ENCODE data around the gene SLC27A1. TPM values are rescaled to one million over a fixed set of nuclear protein-coding genes. Genes with fewer than 3 reads are reported as not detected.

The SLC27A1 gene
- total RNA-seq, 1 experiment from 2014 or later: 8.6 TPM

DNA sequence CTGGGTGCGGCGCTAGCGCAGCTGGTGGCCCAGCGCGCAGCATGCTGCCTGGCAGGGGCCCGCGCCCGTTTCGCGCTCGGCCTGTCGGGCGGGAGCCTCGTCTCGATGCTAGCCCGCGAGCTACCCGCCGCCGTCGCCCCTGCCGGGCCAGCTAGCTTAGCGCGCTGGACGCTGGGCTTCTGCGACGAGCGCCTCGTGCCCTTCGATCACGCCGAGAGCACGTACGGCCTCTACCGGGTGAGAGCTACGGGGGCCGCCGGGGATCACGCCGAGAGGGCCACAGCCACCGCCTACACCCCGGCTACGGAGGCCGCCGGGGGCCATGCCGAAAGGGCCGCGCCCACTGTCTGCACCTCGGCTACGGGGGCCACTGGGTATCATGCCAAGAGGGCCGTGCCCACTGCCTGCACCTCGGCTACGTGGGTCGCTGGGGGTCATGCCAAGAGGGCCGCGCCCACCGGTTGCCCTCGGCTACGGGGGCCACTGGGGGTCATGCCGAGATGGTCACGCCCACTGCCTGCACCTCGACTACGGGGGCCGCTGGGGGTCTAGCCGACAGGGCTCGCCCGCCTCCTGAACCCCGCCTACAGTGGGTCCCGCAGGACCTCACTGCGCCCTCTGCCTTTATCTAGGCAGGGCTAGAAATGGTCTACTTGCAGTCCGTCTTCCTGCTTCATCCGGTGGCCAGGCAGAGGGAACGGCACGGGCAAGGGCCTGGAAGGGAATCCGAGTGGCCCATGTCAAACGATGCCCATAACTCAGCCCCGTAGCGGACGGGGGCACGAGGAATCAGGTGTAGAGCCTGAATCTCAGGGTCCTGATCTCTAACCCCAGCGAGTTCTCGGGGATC lies 41.6 kb downstream of the SLC27A1 start (continued):
- TF ChIP-seq FOXK1 (CRISPR knock-in tag; IDR thresholded peaks at IDR 0.05): 0 out of 2 replicates have a peak, but pooled peaks have one; percentile 79
- peak; percentile 80 for TF ChIP-seq ESRRA (CRISPR knock-in tag; IDR thresholded peaks at IDR 0.05; ENCODE audit: borderline replicate concordance)
- TF ChIP-seq NFATC4 (CRISPR knock-in tag; IDR thresholded peaks at IDR 0.05): no peak
- TF ChIP-seq, protein P1, sequence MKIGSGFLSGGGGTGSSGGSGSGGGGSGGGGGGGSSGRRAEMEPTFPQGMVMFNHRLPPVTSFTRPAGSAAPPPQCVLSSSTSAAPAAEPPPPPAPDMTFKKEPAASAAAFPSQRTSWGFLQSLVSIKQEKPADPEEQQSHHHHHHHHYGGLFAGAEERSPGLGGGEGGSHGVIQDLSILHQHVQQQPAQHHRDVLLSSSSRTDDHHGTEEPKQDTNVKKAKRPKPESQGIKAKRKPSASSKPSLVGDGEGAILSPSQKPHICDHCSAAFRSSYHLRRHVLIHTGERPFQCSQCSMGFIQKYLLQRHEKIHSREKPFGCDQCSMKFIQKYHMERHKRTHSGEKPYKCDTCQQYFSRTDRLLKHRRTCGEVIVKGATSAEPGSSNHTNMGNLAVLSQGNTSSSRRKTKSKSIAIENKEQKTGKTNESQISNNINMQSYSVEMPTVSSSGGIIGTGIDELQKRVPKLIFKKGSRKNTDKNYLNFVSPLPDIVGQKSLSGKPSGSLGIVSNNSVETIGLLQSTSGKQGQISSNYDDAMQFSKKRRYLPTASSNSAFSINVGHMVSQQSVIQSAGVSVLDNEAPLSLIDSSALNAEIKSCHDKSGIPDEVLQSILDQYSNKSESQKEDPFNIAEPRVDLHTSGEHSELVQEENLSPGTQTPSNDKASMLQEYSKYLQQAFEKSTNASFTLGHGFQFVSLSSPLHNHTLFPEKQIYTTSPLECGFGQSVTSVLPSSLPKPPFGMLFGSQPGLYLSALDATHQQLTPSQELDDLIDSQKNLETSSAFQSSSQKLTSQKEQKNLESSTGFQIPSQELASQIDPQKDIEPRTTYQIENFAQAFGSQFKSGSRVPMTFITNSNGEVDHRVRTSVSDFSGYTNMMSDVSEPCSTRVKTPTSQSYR (CRISPR knock-in tag; IDR thresholded peaks at IDR 0.05): 0 out of 2 replicates have a peak, but pooled peaks have one; percentile 21
- peak; percentile 93 for TF ChIP-seq SP1 (CRISPR knock-in tag; conservative IDR thresholded peaks at IDR 0.05)
- TF ChIP-seq, protein P2, sequence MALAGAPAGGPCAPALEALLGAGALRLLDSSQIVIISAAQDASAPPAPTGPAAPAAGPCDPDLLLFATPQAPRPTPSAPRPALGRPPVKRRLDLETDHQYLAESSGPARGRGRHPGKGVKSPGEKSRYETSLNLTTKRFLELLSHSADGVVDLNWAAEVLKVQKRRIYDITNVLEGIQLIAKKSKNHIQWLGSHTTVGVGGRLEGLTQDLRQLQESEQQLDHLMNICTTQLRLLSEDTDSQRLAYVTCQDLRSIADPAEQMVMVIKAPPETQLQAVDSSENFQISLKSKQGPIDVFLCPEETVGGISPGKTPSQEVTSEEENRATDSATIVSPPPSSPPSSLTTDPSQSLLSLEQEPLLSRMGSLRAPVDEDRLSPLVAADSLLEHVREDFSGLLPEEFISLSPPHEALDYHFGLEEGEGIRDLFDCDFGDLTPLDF (CRISPR knock-in tag; IDR thresholded peaks at IDR 0.05): peak; percentile 86; the same call in 1 of the 2 replicates
- TF ChIP-seq GABPB1 (CRISPR knock-in tag; IDR thresholded peaks at IDR 0.05): peak; percentile 55; the same call in 1 of the 2 replicates

DNA sequence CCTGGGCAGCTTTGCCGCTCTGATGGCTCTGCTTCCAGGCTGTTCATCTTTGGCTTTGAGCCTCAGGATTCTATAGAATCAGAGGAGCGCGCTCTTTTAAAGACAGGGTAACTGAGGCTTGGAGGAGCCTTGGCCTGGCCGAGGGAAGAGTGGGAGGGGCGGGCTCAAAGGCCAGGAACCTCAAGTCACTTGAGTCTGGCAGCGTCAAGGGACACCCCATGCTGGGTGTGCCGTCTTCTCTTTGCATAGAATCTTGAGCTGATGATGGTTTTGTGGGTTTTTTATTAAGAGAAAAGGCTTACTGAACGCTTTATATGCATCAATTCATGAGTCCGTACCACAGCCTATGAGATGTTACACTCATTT lies 42.2 kb downstream of the SLC27A1 start:
- ChIA-PET CTCF (interaction anchor here (0.6 to 7.3 kb wide), 3 partner anchors 16 to 64 kb away, joined by 3 to 84 read pairs (median 12); no protein-coding TSS in a partner anchor), POLR2A (no interaction called here)
- TF ChIP-seq GRHL2 (CRISPR knock-in tag; IDR thresholded peaks at IDR 0.05; ENCODE audit: insufficient replicate concordance, severe bottlenecking): no peak
- TF ChIP-seq, protein P3, sequence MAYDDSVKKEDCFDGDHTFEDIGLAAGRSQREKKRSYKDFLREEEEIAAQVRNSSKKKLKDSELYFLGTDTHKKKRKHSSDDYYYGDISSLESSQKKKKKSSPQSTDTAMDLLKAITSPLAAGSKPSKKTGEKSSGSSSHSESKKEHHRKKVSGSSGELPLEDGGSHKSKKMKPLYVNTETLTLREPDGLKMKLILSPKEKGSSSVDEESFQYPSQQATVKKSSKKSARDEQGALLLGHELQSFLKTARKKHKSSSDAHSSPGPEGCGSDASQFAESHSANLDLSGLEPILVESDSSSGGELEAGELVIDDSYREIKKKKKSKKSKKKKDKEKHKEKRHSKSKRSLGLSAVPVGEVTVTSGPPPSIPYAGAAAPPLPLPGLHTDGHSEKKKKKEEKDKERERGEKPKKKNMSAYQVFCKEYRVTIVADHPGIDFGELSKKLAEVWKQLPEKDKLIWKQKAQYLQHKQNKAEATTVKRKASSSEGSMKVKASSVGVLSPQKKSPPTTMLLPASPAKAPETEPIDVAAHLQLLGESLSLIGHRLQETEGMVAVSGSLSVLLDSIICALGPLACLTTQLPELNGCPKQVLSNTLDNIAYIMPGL (CRISPR knock-in tag; IDR thresholded peaks at IDR 0.05): no peak
- TF ChIP-seq, protein P4, sequence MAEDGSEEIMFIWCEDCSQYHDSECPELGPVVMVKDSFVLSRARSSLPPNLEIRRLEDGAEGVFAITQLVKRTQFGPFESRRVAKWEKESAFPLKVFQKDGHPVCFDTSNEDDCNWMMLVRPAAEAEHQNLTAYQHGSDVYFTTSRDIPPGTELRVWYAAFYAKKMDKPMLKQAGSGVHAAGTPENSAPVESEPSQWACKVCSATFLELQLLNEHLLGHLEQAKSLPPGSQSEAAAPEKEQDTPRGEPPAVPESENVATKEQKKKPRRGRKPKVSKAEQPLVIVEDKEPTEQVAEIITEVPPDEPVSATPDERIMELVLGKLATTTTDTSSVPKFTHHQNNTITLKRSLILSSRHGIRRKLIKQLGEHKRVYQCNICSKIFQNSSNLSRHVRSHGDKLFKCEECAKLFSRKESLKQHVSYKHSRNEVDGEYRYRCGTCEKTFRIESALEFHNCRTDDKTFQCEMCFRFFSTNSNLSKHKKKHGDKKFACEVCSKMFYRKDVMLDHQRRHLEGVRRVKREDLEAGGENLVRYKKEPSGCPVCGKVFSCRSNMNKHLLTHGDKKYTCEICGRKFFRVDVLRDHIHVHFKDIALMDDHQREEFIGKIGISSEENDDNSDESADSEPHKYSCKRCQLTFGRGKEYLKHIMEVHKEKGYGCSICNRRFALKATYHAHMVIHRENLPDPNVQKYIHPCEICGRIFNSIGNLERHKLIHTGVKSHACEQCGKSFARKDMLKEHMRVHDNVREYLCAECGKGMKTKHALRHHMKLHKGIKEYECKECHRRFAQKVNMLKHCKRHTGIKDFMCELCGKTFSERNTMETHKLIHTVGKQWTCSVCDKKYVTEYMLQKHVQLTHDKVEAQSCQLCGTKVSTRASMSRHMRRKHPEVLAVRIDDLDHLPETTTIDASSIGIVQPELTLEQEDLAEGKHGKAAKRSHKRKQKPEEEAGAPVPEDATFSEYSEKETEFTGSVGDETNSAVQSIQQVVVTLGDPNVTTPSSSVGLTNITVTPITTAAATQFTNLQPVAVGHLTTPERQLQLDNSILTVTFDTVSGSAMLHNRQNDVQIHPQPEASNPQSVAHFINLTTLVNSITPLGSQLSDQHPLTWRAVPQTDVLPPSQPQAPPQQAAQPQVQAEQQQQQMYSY (CRISPR knock-in tag; IDR thresholded peaks at IDR 0.05): no peak
- Mint-ChIP-seq H3K4me3 (peak overlapping the region; percentile 98), H3K36me3 (peaks cover 12% of the 10 kb centered on the region), H3K27ac (peak overlapping the region; percentile 95), H3K27me3 (ENCODE audit: low read depth) (no peaks in the 10 kb centered on the region), H3K9me3 (peaks cover 5% of the 10 kb centered on the region), H3K4me1 (peaks cover 16% of the 10 kb centered on the region)
- DNase-seq (ENCODE audit: low spot score) (no peak), ATAC-seq (no peak)

DNA sequence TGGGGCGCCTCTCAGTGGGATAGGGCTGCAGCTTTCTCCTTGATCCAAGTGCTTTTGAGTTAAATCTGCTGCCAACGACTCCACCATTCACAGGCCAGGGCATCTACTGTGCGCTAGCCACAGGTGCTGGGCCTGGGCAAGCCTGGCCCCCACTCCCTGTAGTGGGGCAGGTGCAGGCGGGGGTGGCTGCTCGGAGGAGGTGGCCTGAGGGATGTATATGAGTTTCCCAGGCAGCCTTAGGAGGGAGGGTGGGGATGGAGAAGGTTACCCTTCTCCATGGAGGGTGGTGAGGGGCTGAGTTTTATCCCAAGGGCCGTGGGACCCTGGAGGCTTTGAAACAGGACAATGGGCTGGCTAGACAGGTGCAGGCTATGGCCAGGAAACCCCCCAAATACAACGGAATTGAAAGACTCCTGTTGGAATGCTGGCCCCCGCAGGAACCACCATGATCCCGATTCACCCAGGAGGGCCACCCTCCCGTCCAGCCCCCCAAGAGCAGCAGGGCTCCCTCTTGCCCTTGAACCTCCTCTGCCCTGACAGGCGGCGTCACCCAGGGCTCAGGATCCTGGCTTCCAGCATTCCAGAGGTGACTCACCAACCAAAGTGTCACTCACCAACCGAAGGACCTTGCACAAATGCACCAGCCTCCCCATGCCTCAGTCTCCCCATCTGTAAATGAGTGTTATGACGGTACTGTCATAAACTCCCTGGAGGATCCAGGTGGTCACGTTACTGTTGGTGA lies 45.3 kb downstream of the SLC27A1 start:
- ChIA-PET CTCF (interaction anchor here (7.3 kb wide), 1 partner anchor 19 kb away, joined by 84 read pairs; no protein-coding TSS in a partner anchor), POLR2A (no interaction called here)
- H3K4me3 Mint-ChIP-seq: no peak overlapping the region

More for the DNA sequence above, 45.3 kb downstream of the SLC27A1 start:
- Mint-ChIP-seq H3K27ac (no peak overlapping the region), H3K4me1 (peaks cover 10% of the 10 kb centered on the region), H3K27me3 (ENCODE audit: low read depth) (no peaks in the 10 kb centered on the region), H3K36me3 (peaks cover 23% of the 10 kb centered on the region), H3K9me3 (peaks cover 10% of the 10 kb centered on the region)
- DNase-seq (ENCODE audit: low spot score): no peak
- no peak for ATAC-seq
- TF ChIP-seq FOXK1 (CRISPR knock-in tag; IDR thresholded peaks at IDR 0.05): no peak
- TF ChIP-seq, protein P5, sequence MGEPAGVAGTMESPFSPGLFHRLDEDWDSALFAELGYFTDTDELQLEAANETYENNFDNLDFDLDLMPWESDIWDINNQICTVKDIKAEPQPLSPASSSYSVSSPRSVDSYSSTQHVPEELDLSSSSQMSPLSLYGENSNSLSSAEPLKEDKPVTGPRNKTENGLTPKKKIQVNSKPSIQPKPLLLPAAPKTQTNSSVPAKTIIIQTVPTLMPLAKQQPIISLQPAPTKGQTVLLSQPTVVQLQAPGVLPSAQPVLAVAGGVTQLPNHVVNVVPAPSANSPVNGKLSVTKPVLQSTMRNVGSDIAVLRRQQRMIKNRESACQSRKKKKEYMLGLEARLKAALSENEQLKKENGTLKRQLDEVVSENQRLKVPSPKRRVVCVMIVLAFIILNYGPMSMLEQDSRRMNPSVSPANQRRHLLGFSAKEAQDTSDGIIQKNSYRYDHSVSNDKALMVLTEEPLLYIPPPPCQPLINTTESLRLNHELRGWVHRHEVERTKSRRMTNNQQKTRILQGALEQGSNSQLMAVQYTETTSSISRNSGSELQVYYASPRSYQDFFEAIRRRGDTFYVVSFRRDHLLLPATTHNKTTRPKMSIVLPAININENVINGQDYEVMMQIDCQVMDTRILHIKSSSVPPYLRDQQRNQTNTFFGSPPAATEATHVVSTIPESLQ (CRISPR knock-in tag; IDR thresholded peaks at IDR 0.05): no peak

All from WTC11 (cell line).